Heart right ventricle (tissue), 16 donors: ENCODE data around the gene AGFG2. TPM values are rescaled to one million over a fixed set of nuclear protein-coding genes. Genes with fewer than 3 reads are reported as not detected.
"Not testable (repeated sequence)": the region's sequence is repeated elsewhere in the genome, so short reads cannot be mapped to it uniquely, and the experiment has no call there.

ENCODE experiments used
- ATAC-seq, 8 donors: fragments of 200-7000 bp; cut with Tn5 transposase; one replicate each; pipeline ENCODE4 v1.9.1; 2020; ENCODE audit warnings: mild to moderate bottlenecking in 8 of 8, moderate library complexity in 8 of 8, moderate number of reproducible peaks in 1 of 8
- DNase-seq, 2 donors: peaks; one replicate each; pipeline ENCODE4 v3.0.0-alpha.2; 2020
- H3K27ac ChIP-seq, 10 donors: fragments of 200-600 bp; sonication (generic) in 2 of 10; one replicate each; pipeline versions ENCODE4 v1.5.0 to v1.8.0; 2020 to 2022; ENCODE audit warnings: mild to moderate bottlenecking in 3 of 10
- H3K27me3 ChIP-seq, 7 donors: fragments of 200-600 bp; one replicate each; pipeline ENCODE4 v1.8.0; 2021 to 2022; ENCODE audit warnings: mild to moderate bottlenecking in 2 of 7
- H3K36me3 ChIP-seq, 9 donors: fragments of 200-600 bp; sonication (generic) in 1 of 9; one replicate each; pipeline versions ENCODE4 v1.5.0 to v1.8.0; 2020 to 2022; ENCODE audit warnings: mild to moderate bottlenecking in 2 of 9
- H3K4me1 ChIP-seq, 9 donors: fragments of 200-600 bp; sonication (generic) in 1 of 9; one replicate each; pipeline versions ENCODE4 v1.5.0 to v1.8.0; 2020 to 2022; ENCODE audit warnings: mild to moderate bottlenecking in 4 of 9
- H3K4me3 ChIP-seq, 10 donors: fragments of 200-600 bp; sonication (generic) in 2 of 10; one replicate each; pipeline versions ENCODE4 v1.5.0 to v1.8.0; 2020 to 2022; ENCODE audit warnings: mild to moderate bottlenecking in 7 of 10, moderate library complexity in 2 of 10
- H3K9me3 ChIP-seq, 11 donors: fragments of 200-600 bp in 10 of 11; sonication (generic) in 2 of 11; one replicate each; pipeline versions ENCODE4 v1.5.0 to v1.8.0; 2013 to 2022; ENCODE audit warnings: mild to moderate bottlenecking in 2 of 11, control low read depth in 1 of 11, moderate library complexity in 1 of 11
- CTCF ChIP-seq, 9 donors: fragments of 200-600 bp; sonication (generic) in 2 of 9; IDR thresholded peaks; one replicate each; pipeline versions ENCODE4 v1.5.0 to v1.8.0; 2021 to 2022; ENCODE audit warnings: antibody characterized with exemption in 9 of 9, mild to moderate bottlenecking in 5 of 9, moderate library complexity in 1 of 9
- WGBS, 2 donors: extraction: QIAGEN DNeasy Blood & Tissue Kit; methylation state at CpG; one replicate each; pipeline ENCODE4 v1.1.7; 2013; ENCODE audit warnings: inconsistent platforms in 1 of 2; 5-methylcytosine and 5-hydroxymethylcytosine counted together
- intact Hi-C, 10 donors: fragments of 100-400 bp; cut with DNase I; formaldehyde crosslinking; loops; one replicate each; pipeline versions ENCODE4 v1.11.1 to v1.14.2; 2022
- polyA plus RNA-seq, 2 donors: library from polyadenylated mRNA; stranded (reverse); fragments of 200-250 nt; gene quantifications; one replicate each; pipeline ENCODE4 v1.2.3, GENCODE V29; 2013
- total RNA-seq, 10 donors: library from RNA; stranded (reverse); fragmentation: NEBNext Ultra II Directional in 3 of 10; extraction: Animal tissue kit (Norgen Biotek cat#: 25700) in 3 of 10; gene quantifications; one replicate each; pipeline versions ENCODE4 v1.2.1 to v1.2.4, GENCODE V29; 2021 to 2023
- donor health status: Arrhythmogenic right ventricular cardiomyopathy.
- donor health status: ischemic (EF 13 %, LVEDD 7.1; RV severe dilation, severe dysfunction).
- donor health status: healthy with polysubstance abuse.
- donor health status: DM: no; HTN: yes; CAD: no.
- donor health status: DM: no; HTN: no; CAD: no.
- donor health status: ischemic (EF 25% LVEDD 6.9; RV normal size, moderate dysfunction).
- donor health status: ischemic (EF 25% LVEDD 5.7; RV mildly dilated, moderate dysfunction).
- donor health status: healthy.
- donor health status: DM: yes; HTN: yes; CAD: no.
- donor health status: Ischemic cardiomyopathy.
- donor health status: ischemic (EF 35%, LVEDD 5.7; RV mildly dilated, moderate dysfunction).
- donor health status: nonischemic (EF 11% LVEDD 7.7; RV severe dilation, severe dysfunction).
- donor health status: DM: yes; HTN: yes; CAD: no.
- donor health status: PGD.
- donor health status: ischemic (EF 29% LVEDD 5.4; RV normal size, mild dysfunction).
- donor health status: nonischemic (EF 23%, LVEDD 6.1; RV moderate dilation, normal function).

The AGFG2 gene
- total and polyA plus RNA-seq, 12 donors = 9.9 to 35.8 (median 27.3) TPM

- peaks cover 0 to 13% (median 0%) of the 10 kb centered on the region in 7 donors for H3K27me3 ChIP-seq
- no peak for TF ChIP-seq CTCF (IDR thresholded peaks at IDR 0.05)
- 96 to 100% methylated on average over 5 of the region's 5 CpGs for WGBS, 2 donors
- no peak overlapping the region for H3K27ac ChIP-seq
- H3K4me1 ChIP-seq = peaks cover 0 to 14% (median 11%) of the 10 kb centered on the region in 9 donors
- H3K36me3 ChIP-seq = no peaks in the 10 kb centered on the region
- DNase-seq (no peak), ATAC-seq (no peak)
- H3K9me3 ChIP-seq = no peaks in the 10 kb centered on the region
- H3K4me3 ChIP-seq = no peak overlapping the region
- intact Hi-C loops = no loop called here
Observed at GRCh38 chr7:100491192-100491578, 47.8 kb upstream of the AGFG2 start.

GRCh38 chr7:100492738-100493475 lies 46.1 kb upstream of the AGFG2 start:
- Histone ChIP-seq H3K36me3 (no peaks in the 10 kb centered on the region), H3K4me3 (peak overlapping the region; percentile 21 to 56 (median 50)), H3K27ac (peak overlapping the region in 2 of 10 donors; percentile 26 to 37), H3K27me3 (peaks cover 0 to 13% (median 0%) of the 10 kb centered on the region in 7 donors), H3K9me3 (no peaks in the 10 kb centered on the region), H3K4me1 (peaks cover 0 to 14% (median 11%) of the 10 kb centered on the region in 9 donors)
- 87 to 89% methylated on average over 5 of the region's 5 CpGs for WGBS, 2 donors
- DNase-seq (no peak), ATAC-seq (peak in 1 of 8 donors; percentile 6)
- no peak for TF ChIP-seq CTCF (IDR thresholded peaks at IDR 0.05)
- intact Hi-C loops = no loop called here

GRCh38 chr7:100493476-100494264 lies 45.3 kb upstream of the AGFG2 start:
- Histone ChIP-seq H3K27ac (peak overlapping the region in 2 of 10 donors; percentile 26 to 37), H3K27me3 (peaks cover 0 to 16% (median 0%) of the 10 kb centered on the region in 7 donors), H3K4me3 (peak overlapping the region; percentile 21 to 56 (median 50)), H3K9me3 (no peaks in the 10 kb centered on the region), H3K4me1 (peaks cover 0 to 14% (median 11%) of the 10 kb centered on the region in 9 donors), H3K36me3 (no peaks in the 10 kb centered on the region)
- WGBS, 2 donors = 10 to 12% methylated on average over 51 to 56 of the region's 56 CpGs
- DNase-seq = peak in 1 of 2 donors; percentile 40
- intact Hi-C loops = no loop called here
- peak; percentile 20 to 66 (median 53) for ATAC-seq
- TF ChIP-seq CTCF (IDR thresholded peaks at IDR 0.05) = peak in 2 of 9 donors; percentile 27 to 28

- Histone ChIP-seq H3K27me3 (peaks cover 0 to 17% (median 0%) of the 10 kb centered on the region in 7 donors), H3K4me3 (no peak overlapping the region), H3K36me3 (no peaks in the 10 kb centered on the region), H3K9me3 (no peaks in the 10 kb centered on the region), H3K27ac (no peak overlapping the region), H3K4me1 (peaks cover 0 to 14% (median 11%) of the 10 kb centered on the region in 9 donors)
- WGBS, 2 donors = 88 to 91% methylated on average over 6 of the region's 6 CpGs
- intact Hi-C loops = no loop called here
- DNase-seq = no peak
- ATAC-seq = no peak
- TF ChIP-seq CTCF (IDR thresholded peaks at IDR 0.05) = no peak
Observed at GRCh38 chr7:100496509-100496908, 42.5 kb upstream of the AGFG2 start.

- H3K27me3 ChIP-seq, DNase-seq, H3K4me3 ChIP-seq, H3K27ac ChIP-seq, H3K4me1 ChIP-seq, H3K9me3 ChIP-seq, intact Hi-C loops, ATAC-seq, H3K36me3 ChIP-seq: not testable (repeated sequence)
- WGBS, 2 donors = 87 to 90% methylated on average over 2 of the region's 2 CpGs
Observed at GRCh38 chr7:100500743-100501142, 38.3 kb upstream of the AGFG2 start.

GRCh38 chr7:100504031-100504430 lies 35.0 kb upstream of the AGFG2 start:
- DNase-seq, intact Hi-C loops, H3K36me3 ChIP-seq, H3K9me3 ChIP-seq, ATAC-seq, H3K27ac ChIP-seq, H3K4me1 ChIP-seq, H3K4me3 ChIP-seq: not testable (repeated sequence)
- WGBS, 2 donors = 96% methylated on average over 3 of the region's 3 CpGs
- H3K27me3 ChIP-seq = peaks cover 0 to 18% (median 0%) of the 10 kb centered on the region in 7 donors
